Subcutaneous adipose tissue (tissue), 4 donors: ENCODE measurements around the gene ALDH1A3. TPM values are rescaled to one million over a fixed set of nuclear protein-coding genes. Genes with fewer than 3 reads are reported as not detected.

Source experiments
- CTCF ChIP-seq: fragments of 450-650 bp; IDR thresholded peaks from one replicate; pipeline ENCODE4 v1.5.1; 2016; ENCODE audit warnings: low read depth, mild to moderate bottlenecking, control low read depth, antibody characterized with exemption, moderate library complexity
- total RNA-seq, 4 donors: library from RNA; depleted of rRNA; stranded (reverse); fragments of >200 nt; gene quantifications; one replicate each; pipeline ENCODE4 v1.1.0, GENCODE V29; 2016

Gene ALDH1A3
- 10 to 100 TPM in 3 of 4 donors, 1 to 10 TPM in 1; 9.6 to 54.3 (median 36.6) TPM for total RNA-seq

DNA sequence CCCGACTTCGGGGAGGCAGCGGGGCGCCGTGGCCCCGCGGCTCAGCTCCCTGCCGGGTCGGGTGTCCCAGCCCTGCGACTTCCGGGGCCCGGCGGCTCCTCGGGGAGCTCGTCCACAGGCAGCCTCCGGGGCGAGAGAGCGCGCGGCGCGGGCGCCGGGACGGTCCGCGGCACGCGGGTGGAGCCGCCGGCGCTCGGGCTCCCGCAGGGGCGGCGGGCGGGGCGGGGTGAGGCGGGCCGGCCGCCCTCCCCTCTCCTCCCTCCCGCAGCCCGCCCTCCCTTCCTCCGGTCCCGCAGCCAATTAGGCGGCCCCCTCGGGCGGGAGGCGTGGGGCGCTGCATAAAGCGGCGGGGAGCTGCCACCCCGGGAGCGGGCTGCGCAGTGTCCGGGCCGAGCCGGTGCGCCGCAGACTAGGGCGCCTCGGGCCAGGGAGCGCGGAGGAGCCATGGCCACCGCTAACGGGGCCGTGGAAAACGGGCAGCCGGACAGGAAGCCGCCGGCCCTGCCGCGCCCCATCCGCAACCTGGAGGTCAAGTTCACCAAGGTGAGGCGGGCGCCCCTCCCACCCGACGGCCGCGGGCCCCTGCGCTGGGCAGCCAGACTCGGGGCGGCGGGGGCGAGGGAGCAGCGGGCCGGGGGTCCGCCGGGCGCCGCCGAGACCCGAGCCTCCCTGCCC, at the start of gene ALDH1A3:
ALDH1A3 (plus strand) TSS at position 368 of the 675 bp plus-strand sequence; CDS start at position 445, 77 bp downstream.
- TF ChIP-seq CTCF: no peak

DNA sequence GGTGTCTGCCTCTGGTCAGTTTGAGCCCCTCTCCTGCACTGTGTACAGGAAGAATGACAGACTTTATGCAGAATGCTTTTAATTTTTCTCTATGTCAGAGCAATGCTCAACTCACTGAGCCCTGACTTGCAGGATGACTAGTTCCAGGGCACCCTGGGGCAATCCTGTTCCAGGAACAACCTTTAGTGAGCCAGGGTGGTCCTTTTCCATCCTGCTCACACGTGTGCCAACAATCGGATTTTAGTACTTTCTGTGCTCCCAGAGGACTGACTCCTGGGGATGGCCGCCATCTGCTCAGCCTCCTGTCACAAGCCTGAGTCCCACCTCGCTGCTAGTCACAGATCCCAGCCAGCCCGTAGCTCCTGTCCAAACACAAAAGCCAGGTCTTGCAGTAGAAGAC, 48.2 kb upstream of the ALDH1A3 start:
- no peak for TF ChIP-seq CTCF

- TF ChIP-seq CTCF: no peak
Observed at GRCh38 chr15:100832149-100832942, 47.3 kb upstream of the ALDH1A3 start.

DNA sequence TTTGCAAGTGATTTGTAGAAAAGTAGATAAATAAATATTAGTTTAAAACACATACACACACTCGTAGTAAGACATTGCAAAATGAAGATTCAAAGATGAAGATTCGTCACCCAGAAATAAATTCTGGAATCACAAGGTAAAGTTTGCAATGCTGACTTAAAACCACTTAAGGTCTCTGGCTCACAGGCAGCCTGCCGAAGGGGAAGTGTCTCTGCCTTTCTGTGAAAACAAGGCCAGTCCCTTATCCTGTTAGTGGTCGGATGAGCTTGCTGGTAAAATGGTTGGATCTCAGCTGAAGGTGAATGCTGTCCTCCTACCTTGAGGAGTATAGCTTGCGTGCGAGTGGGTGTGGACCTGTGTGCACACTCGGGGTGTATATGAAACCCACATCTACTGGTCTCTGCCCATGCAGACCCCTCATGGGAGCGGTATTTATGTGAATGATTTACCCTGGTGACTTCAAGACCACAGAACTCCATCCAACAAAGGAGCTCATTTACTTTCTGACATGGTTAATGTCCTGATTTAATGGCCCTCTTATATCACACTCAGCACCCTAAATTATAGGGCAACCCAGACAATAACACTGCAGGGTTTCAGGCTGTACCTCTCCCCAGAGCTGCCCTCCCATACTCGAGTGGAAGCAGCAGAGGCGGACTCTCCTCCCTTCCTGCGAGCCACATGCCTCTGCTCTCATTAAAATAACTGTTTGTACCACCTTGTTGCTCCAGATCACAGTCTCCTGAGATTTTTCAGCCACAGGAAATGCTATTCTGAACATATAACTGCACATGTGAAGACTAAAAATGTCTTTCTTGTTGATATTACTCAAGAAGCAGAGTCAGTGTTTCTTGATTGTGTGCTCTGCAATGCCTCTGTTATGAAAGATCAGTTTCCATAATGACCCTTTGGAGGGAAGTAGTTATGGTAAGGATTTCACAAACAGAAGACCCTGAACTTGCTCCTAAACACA, 45.9 kb upstream of the ALDH1A3 start:
- TF ChIP-seq CTCF: no peak

- no peak for TF ChIP-seq CTCF
Observed at GRCh38 chr15:100834731-100835130, 44.9 kb upstream of the ALDH1A3 start.

DNA sequence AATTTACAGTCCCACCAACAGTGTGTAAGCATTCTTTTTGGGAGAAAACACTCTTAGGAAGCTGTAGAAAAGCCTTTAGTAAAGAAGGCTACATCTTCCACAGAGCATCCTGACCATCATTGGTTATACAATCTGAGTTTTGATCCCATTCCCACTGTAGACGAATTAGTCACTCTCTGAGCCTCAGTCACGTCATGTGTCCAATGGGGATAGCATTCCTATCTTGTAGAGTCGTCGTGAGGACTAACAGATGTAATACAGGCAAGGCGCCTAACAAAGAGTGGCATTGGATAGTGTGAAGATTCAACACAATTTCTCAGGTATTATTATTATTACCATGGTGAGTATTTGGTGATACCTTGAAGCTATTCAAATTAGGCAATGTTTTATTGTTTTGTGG, 44.0 kb upstream of the ALDH1A3 start:
- TF ChIP-seq CTCF: no peak

GRCh38 chr15:100836501-100836900, 43.1 kb upstream of the ALDH1A3 start:
- no peak for TF ChIP-seq CTCF
